AG20443 (cell line): ENCODE measurements around the gene SPACA4.
A peak's percentile ranks its signal among the peaks of the same experiment; 100 is the strongest.
"Not testable (repeated sequence)": the region's sequence is repeated elsewhere in the genome, so short reads cannot be mapped to it uniquely, and the experiment has no call there.

Experiments
- DNase-seq: peaks from one replicate; pipeline ENCODE4 v3.0.0; 2012; ENCODE audit warnings: low spot score, mixed read lengths

Gene SPACA4, protein sequence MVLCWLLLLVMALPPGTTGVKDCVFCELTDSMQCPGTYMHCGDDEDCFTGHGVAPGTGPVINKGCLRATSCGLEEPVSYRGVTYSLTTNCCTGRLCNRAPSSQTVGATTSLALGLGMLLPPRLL

GRCh38 chr19:48606463-48607358, at the start of gene SPACA4:
TSS of gene SPACA4 (plus strand) at chr19:48606742. CDS start at chr19:48606979, 237 bp downstream.
- DNase-seq = no peak

DNA sequence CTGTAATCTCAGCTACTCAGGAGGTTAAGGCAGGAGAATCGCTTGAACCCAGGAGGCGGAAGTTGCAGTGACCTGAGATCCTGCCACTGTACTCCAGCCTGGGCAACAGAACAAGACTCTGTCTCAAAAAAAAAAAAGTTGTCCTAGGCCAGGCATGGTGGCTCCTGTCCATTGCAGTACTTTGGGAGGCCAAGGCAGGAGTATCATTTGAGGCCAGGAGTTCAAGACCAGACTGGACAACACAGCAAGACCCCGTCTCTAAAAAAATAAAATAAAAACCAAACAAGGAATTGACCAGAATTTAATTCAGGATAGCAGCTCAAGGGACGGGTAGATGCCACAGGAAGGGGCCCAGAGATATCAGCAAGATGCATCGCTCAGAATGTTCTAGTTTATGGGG, 49.7 kb upstream of the SPACA4 start:
- no peak for DNase-seq

GRCh38 chr19:48558018-48558684, 48.4 kb upstream of the SPACA4 start:
- DNase-seq = peak; percentile 90

DNA sequence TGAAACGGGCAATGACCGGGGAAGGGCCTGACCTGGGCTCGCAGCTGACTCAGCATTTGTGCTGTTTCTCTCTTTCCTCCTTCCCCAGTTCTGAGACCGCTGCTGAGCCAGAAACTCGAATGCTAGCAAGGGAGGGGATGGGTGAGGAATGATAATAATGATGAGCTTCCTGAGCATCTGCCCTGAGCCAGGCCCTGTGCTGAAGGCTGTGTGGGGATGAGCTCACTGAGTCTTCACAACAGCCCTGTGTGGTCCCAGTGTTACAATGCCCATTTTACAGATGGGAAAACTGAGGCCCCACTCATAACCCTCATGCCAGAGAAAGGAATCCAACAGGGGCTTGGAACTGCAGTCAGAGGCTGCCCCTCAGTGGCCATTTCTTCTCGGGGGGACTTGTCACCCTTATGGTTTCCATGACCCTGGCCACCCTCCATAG, 46.4 kb upstream of the SPACA4 start:
- DNase-seq = no peak

DNA sequence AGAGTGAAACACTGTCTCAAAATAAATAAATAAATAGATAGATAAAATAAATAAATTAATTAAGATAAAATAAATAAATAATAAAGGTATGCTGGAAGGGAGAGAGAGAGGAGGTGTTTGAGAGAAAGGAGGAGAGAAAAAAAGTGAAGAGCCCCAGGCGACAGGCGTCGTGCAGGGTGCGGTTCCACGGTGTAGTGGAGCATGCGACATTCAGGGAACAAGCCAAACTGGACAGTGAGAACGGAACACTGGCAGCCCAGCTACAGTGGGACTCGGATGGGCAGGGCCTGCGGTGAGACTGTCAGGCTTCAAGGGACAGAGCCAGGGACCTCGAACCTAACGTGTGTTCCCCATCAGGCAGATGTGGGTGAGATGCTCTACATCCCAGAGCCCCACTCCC, 45.1 kb upstream of the SPACA4 start:
- no peak for DNase-seq

DNA sequence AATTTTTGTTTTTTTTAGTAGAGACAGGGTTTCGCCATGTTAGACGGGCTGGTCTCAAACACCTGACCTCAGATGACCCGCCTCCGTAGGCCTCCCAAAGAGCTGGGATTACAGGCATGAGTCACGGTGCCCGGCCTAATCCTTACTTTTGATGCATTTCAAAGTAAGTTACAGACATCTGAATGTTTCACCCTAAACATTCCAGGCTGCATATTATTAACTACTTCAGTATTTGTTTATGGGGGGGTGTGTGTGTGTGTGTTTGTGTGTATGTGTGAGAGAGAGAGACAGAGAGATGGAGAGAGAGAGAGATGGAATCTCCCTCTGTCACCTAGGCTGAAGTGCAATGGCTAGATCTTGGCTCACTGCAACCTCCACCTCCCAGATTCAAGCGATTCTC, 41.5 kb upstream of the SPACA4 start:
- no peak for DNase-seq

GRCh38 chr19:48568345-48568886, 38.1 kb upstream of the SPACA4 start:
- peak; percentile 92 for DNase-seq

DNA sequence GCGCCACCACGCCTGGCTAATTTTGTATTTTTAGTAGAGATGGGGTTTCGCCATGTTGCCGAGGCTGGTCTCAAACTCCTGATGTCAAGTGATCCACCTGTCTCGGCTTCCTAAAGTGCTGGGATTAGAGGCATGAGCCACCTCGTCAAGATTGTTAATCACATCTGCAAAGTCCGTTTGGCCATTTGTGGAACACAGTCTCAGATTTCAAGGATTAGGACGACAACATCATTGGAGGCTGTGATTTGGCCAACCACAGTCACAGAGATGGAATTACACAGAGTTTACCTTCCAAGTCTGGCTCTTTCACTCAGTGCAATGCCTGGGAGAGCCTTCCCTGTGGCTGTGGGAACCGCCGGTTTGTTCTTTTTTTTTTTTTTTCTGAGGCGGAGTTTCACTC, 36.7 kb upstream of the SPACA4 start:
- no peak for DNase-seq

DNA sequence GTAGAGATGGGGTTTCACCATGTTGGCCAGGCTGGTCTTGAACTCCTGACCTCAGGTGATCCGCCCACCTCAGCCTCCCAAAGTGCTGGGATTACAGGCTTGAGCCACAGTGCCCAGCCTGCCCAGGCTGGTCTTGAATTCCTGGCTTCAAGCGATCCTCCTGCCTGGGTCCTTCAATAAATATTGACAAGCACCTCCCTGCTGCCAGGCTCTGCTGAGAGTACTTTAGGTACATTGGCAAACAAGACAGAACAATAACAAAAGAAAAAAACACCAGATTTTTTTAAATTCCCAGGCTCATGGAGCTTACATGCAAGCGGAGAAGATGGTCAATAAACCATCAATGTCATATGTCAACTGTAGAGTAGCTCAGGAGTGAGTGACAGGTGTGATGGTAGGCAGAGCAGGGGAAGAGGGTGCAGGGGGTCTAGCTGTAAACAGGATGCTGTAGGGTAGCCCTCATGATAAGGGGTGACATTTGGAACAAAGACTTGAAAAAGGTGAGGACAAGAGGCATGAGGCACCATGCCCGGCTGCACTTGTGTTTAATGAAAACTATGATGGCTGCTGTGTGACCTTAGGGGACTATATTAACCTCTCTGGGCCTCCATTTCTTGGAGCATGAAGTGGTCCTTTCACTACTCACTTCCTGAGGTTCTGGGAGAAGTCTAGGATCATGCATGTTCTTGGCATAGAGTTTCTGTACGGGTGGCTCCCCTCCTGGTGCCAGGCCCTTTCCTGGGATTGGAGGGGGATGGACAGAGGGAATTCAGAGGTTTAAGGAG, 35.0 kb upstream of the SPACA4 start:
- DNase-seq = no peak

DNA sequence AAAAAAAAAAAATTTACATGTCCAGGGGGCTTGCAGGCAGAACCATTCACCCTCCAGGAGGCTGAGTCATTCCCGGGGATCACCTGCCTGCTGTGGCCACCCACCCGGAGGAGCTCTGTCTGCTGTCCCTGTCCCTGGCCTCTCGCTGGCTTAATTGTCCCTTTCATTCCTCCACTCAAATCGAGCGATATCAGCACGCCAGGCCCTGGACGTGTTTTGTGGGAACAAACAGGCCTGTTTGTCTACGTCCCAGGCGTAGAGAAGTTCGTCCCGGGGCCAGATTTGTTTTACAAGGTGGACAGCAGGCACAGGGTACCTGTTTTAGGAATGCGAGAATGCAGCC, 33.4 kb upstream of the SPACA4 start:
- DNase-seq = no peak

GRCh38 chr19:48575931-48576622, 30.5 kb upstream of the SPACA4 start:
- no peak for DNase-seq

DNA sequence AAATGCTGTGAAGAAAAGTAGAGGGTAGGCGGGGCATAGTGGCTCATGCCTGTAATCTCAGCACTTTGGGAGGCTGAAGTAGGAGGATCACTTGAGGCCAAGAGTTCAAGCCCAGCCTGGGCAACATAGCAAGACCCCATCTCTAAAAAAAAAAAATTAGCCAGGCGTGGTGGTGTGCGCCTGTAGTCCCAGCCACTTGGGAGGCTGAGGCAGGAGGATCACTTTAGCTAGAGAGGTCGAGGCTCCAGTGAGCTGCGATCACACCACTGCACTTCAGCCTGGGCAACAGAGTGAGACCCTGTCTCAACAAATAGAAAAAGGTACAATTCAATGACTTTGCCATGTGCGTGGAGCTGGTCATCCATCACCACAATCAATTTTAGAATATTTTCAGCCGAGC, 28.6 kb upstream of the SPACA4 start:
- not testable (repeated sequence) for DNase-seq

- DNase-seq = no peak
Observed at GRCh38 chr19:48578891-48579290, 27.7 kb upstream of the SPACA4 start.

- no peak for DNase-seq
Observed at GRCh38 chr19:48582168-48582567, 24.4 kb upstream of the SPACA4 start.

DNA sequence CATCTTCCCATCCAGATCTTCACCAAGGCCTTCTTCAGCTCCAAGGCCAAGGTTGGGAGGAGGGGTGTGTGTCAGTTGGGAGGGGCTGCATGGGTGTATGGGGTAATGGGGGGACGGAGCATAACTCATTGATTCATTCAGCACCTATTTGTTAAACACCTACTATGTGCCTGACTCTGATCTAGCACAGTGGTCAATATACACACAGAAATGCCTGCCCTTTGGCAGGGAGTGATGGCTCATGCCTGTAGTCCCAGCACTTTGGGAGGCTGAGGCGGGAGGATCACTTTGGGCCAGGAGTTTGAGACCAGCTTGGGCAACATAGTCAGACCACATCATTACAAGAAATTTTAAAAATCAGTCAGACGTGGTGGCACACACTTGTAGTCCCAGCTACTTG, 19.2 kb upstream of the SPACA4 start:
- DNase-seq = no peak

DNA sequence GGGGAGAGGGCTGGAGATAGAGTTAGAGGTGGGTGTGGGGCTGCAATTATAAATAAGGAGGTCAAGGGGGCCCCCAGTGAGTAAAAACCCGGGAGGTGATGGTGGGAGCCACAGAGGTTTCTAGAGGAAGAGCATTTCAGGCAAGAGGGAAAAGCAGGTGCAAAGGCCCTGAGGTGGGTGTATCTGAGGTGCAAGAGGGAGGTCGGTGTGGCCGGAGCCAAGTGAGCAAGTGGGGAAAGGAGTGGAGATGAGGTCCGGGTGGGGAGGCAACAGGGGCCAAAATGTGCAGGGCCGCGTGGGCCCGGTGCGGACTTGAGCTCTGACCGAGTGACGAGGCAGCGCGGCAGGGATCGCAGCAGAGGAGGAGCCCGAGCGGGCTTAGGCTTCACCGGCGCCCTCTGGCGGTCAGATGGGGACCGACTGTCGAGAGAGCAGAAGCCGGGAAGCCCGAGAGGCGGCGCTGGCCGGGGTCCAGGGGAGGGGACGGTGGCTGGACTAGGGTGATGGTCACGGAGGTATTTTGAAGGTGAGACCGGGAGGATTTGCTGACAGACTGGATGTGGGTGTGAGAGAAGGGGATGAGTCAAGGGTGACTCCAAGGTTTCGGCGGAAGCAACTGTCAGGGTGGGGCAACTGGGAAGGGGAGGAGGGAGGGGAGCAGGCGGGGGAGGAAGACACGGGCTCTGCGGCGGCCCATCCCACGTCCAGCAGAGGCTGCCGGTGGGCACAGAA, 17.7 kb upstream of the SPACA4 start:
- peak; percentile 94 for DNase-seq

- DNase-seq = no peak
Observed at GRCh38 chr19:48591021-48591420, 15.5 kb upstream of the SPACA4 start.

DNA sequence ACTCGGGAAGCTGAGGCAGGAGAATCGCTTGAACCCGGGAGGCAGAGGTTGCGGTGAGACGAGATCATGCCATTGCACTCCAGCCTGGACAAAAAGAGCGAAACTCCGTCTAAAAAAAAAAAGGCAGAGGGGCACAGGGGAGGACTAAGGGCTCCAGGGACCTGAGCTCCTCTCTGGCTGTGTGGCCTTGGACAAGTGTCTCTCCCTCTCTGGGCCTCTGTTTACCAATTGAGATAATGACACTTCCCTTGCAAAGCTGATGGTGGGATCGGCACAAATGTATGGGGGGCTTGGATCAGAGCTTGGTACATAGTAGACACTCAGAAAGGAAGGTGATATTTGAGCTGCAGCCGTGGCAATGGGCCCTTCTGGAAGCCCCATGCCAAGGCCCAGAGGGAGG, 11.4 kb upstream of the SPACA4 start:
- DNase-seq = no peak

- no peak for DNase-seq
Observed at GRCh38 chr19:48595833-48596232, 10.7 kb upstream of the SPACA4 start.

GRCh38 chr19:48596237-48596636, 10.3 kb upstream of the SPACA4 start:
- no peak for DNase-seq
